Duodenal mucosa (tissue), 2 donors: ENCODE results near the gene MMADHC.
"Not testable (repeated sequence)": the region's sequence is repeated elsewhere in the genome, so short reads cannot be mapped to it uniquely, and the experiment has no call there.

Source experiments
- H3K27ac ChIP-seq: one replicate; pipeline ENCODE4 v1.7.0; 2013; ENCODE audit warnings: low read depth, low read length
- H3K27me3 ChIP-seq, 2 donors: one replicate each; pipeline ENCODE4 v1.7.0; 2013; ENCODE audit warnings: low read length in 2 of 2, control low read depth in 1 of 2; ENCODE audit not compliant: insufficient read depth in 2 of 2, control insufficient read depth in 1 of 2
- H3K36me3 ChIP-seq, 2 donors: one replicate each; pipeline ENCODE4 v1.7.0; 2013; ENCODE audit warnings: low read length in 2 of 2, control low read depth in 1 of 2; ENCODE audit not compliant: insufficient read depth in 2 of 2, control insufficient read depth in 1 of 2
- H3K4me1 ChIP-seq, 2 donors: one replicate each; pipeline ENCODE4 v1.7.0; 2013; ENCODE audit warnings: low read length in 2 of 2, control low read depth in 1 of 2; ENCODE audit not compliant: insufficient read depth in 2 of 2, control insufficient read depth in 1 of 2
- H3K4me3 ChIP-seq, 2 donors: one replicate each; pipeline ENCODE4 v1.7.0; 2013; ENCODE audit warnings: low read length in 2 of 2, low read depth in 1 of 2
- H3K9ac ChIP-seq, 2 donors: one replicate each; pipeline ENCODE4 v1.7.0; 2013; ENCODE audit warnings: low read length in 2 of 2, low read depth in 1 of 2
- H3K9me3 ChIP-seq, 2 donors: one replicate each; pipeline ENCODE4 v1.7.0; 2013; ENCODE audit warnings: low read length in 2 of 2, control low read depth in 1 of 2; ENCODE audit not compliant: control insufficient read depth in 1 of 2

MMADHC gene

GRCh38 chr2:149575277-149575676, 12.3 kb downstream of the MMADHC start:
- Histone ChIP-seq H3K9me3 (no peaks in the 10 kb centered on the region), H3K27ac (no peak overlapping the region), H3K4me3 (no peak overlapping the region), H3K9ac (no peak overlapping the region), H3K36me3 (peaks cover 22 to 78% of the 10 kb centered on the region in 2 donors), H3K4me1 (peaks cover 5 to 11% of the 10 kb centered on the region in 2 donors), H3K27me3 (no peaks in the 10 kb centered on the region)

- no peaks in the 10 kb centered on the region for H3K9me3 ChIP-seq
- peaks cover 5 to 11% of the 10 kb centered on the region in 2 donors for H3K4me1 ChIP-seq
- no peak overlapping the region for H3K9ac ChIP-seq
- no peak overlapping the region for H3K4me3 ChIP-seq
- no peaks in the 10 kb centered on the region for H3K27me3 ChIP-seq
- H3K36me3 ChIP-seq: peaks cover 13 to 82% of the 10 kb centered on the region in 2 donors
- no peak overlapping the region for H3K27ac ChIP-seq
These were observed 13.8 kb downstream of the MMADHC start for GRCh38 chr2:149573760-149574159.

GRCh38 chr2:149572102-149572953, 15.2 kb downstream of the MMADHC start:
- no peaks in the 10 kb centered on the region for H3K9me3 ChIP-seq
- H3K4me3 ChIP-seq: no peak overlapping the region
- no peaks in the 10 kb centered on the region for H3K27me3 ChIP-seq
- H3K9ac ChIP-seq: no peak overlapping the region
- no peak overlapping the region for H3K27ac ChIP-seq
- peaks cover 14 to 78% of the 10 kb centered on the region in 2 donors for H3K36me3 ChIP-seq
- H3K4me1 ChIP-seq: peaks cover 5 to 11% of the 10 kb centered on the region in 2 donors

GRCh38 chr2:149568138-149568537, 19.4 kb downstream of the MMADHC start:
- Histone ChIP-seq H3K36me3 (peaks cover 17 to 53% of the 10 kb centered on the region in 2 donors), H3K4me1 (peaks cover 5 to 9% of the 10 kb centered on the region in 2 donors), H3K9me3 (no peaks in the 10 kb centered on the region), H3K27ac (no peak overlapping the region), H3K27me3 (no peaks in the 10 kb centered on the region), H3K9ac (no peak overlapping the region), H3K4me3 (no peak overlapping the region)

- Histone ChIP-seq H3K9ac (no peak overlapping the region), H3K27me3 (no peaks in the 10 kb centered on the region), H3K27ac (no peak overlapping the region), H3K4me1 (peaks cover 6% of the 10 kb centered on the region in 2 donors), H3K4me3 (no peak overlapping the region), H3K9me3 (no peaks in the 10 kb centered on the region), H3K36me3 (peaks cover 17 to 39% of the 10 kb centered on the region in 2 donors)
These were observed 20.9 kb downstream of the MMADHC start for GRCh38 chr2:149566652-149567051.

GRCh38 chr2:149565625-149566024, 21.9 kb downstream of the MMADHC start:
- not testable (repeated sequence) for H3K9me3 ChIP-seq, H3K27me3 ChIP-seq, H3K4me1 ChIP-seq, H3K9ac ChIP-seq, H3K27ac ChIP-seq, H3K4me3 ChIP-seq
- peaks cover 17 to 36% of the 10 kb centered on the region in 2 donors for H3K36me3 ChIP-seq

GRCh38 chr2:149564983-149565382, 22.6 kb downstream of the MMADHC start:
- Histone ChIP-seq H3K36me3 (peaks cover 17 to 31% of the 10 kb centered on the region in 2 donors), H3K4me1 (peaks cover 6 to 8% of the 10 kb centered on the region in 2 donors), H3K9me3 (no peaks in the 10 kb centered on the region), H3K27me3 (no peaks in the 10 kb centered on the region), H3K9ac (no peak overlapping the region), H3K4me3 (no peak overlapping the region), H3K27ac (no peak overlapping the region)

- Histone ChIP-seq H3K36me3 (peaks cover 17 to 22% of the 10 kb centered on the region in 2 donors), H3K9me3 (no peaks in the 10 kb centered on the region), H3K27ac (no peak overlapping the region), H3K9ac (no peak overlapping the region), H3K4me3 (no peak overlapping the region), H3K27me3 (no peaks in the 10 kb centered on the region), H3K4me1 (peaks cover 6 to 8% of the 10 kb centered on the region in 2 donors)
These were observed 23.5 kb downstream of the MMADHC start for GRCh38 chr2:149564097-149564496.

- peaks cover 6 to 8% of the 10 kb centered on the region in 2 donors for H3K4me1 ChIP-seq
- H3K9me3 ChIP-seq: no peaks in the 10 kb centered on the region
- H3K27ac ChIP-seq: no peak overlapping the region
- no peaks in the 10 kb centered on the region for H3K27me3 ChIP-seq
- H3K4me3 ChIP-seq: peak overlapping the region in 1 of 2 donors; percentile 12
- peaks cover 8 to 10% of the 10 kb centered on the region in 2 donors for H3K36me3 ChIP-seq
- H3K9ac ChIP-seq: no peak overlapping the region
These were observed 25.3 kb downstream of the MMADHC start for GRCh38 chr2:149562324-149562723.

GRCh38 chr2:149561309-149561926, 26.2 kb downstream of the MMADHC start:
- Histone ChIP-seq H3K4me3 (no peak overlapping the region), H3K27ac (no peak overlapping the region), H3K9ac (no peak overlapping the region), H3K27me3 (no peaks in the 10 kb centered on the region), H3K4me1 (peaks cover 6 to 8% of the 10 kb centered on the region in 2 donors), H3K36me3 (peaks cover 1 to 3% of the 10 kb centered on the region in 2 donors), H3K9me3 (no peaks in the 10 kb centered on the region)
